Measurements from ENCODE around the gene KCND3.

Gene KCND3

GRCh38 chr1:111956155-111956771, 33.2 kb downstream of the KCND3 start:
- Histone ChIP-seq H3K4me1 (ENCODE audit: control insufficient read depth, insufficient read depth, low read length) (no peaks in the 10 kb centered on the region), H3K9me3 (ENCODE audit: control insufficient read depth, insufficient read depth, low read depth, low read length) (no peaks in the 10 kb centered on the region), H3K27ac (ENCODE audit: extremely low read depth, low read depth, low read length) (no peak overlapping the region), H3K4me3 (ENCODE audit: low read depth, low read length) (no peak overlapping the region), H3K36me3 (ENCODE audit: control insufficient read depth in 2 of 2, insufficient read depth in 1 of 2, low read length in 2 of 2) (no peaks in the 10 kb centered on the region)
- no peak for TF ChIP-seq ZSCAN23 (tag by site-specific recombination; IDR thresholded peaks at IDR 0.05)
- no peak for TF ChIP-seq ZNF664 (tag by site-specific recombination; IDR thresholded peaks at IDR 0.05)
- TF ChIP-seq ZNF155 (tag by site-specific recombination; IDR thresholded peaks at IDR 0.05): no peak
- TF ChIP-seq ZNF513 (tag by site-specific recombination; IDR thresholded peaks at IDR 0.05): no peak
- no peak for TF ChIP-seq ZNF555 (tag by site-specific recombination; conservative IDR thresholded peaks at IDR 0.05)
- TF ChIP-seq ZNF280D (tag by site-specific recombination; IDR thresholded peaks at IDR 0.05): no peak
- no peak for TF ChIP-seq TRIM28 (IDR thresholded peaks at IDR 0.05; ENCODE audit: borderline replicate concordance, low read length)
- TF ChIP-seq SCRT2 (tag by site-specific recombination; IDR thresholded peaks at IDR 0.05): no peak
- no peak for TF ChIP-seq ZNF175 (tag by site-specific recombination; IDR thresholded peaks at IDR 0.05)
- POLR2A ChIA-PET: interaction anchor here (0.6 kb wide), 1 partner anchor 18 kb away, joined by 4 read pairs; no protein-coding TSS in a partner anchor
- CTCF ChIA-PET: no interaction called here

- Histone ChIP-seq H3K4me3 (ENCODE audit: low read depth, low read length) (no peak overlapping the region), H3K4me1 (ENCODE audit: control insufficient read depth, insufficient read depth, low read length) (no peaks in the 10 kb centered on the region), H3K27ac (ENCODE audit: extremely low read depth, low read depth, low read length) (no peak overlapping the region), H3K9me3 (ENCODE audit: control insufficient read depth, insufficient read depth, low read depth, low read length) (no peaks in the 10 kb centered on the region), H3K36me3 (ENCODE audit: control insufficient read depth in 2 of 2, insufficient read depth in 1 of 2, low read length in 2 of 2) (no peaks in the 10 kb centered on the region)
- ChIA-PET CTCF (no interaction called here), POLR2A (interaction anchor here (0.6 kb wide), 1 partner anchor 19 kb away, joined by 4 read pairs; no protein-coding TSS in a partner anchor)
- TF ChIP-seq CTCF (tag by site-specific recombination; IDR thresholded peaks at IDR 0.05) (no peak), ZSCAN5A (tag by site-specific recombination; IDR thresholded peaks at IDR 0.05) (no peak), ZFP69B (tag by site-specific recombination; IDR thresholded peaks at IDR 0.05) (no peak), ZBTB17 (tag by site-specific recombination; IDR thresholded peaks at IDR 0.05) (no peak), ZNF701 (tag by site-specific recombination; IDR thresholded peaks at IDR 0.05) (no peak), ZNF184 (tag by site-specific recombination; IDR thresholded peaks at IDR 0.05) (no peak)
Observed at GRCh38 chr1:111955755-111956154, 33.7 kb downstream of the KCND3 start.
